ENCODE data around the gene PTP4A1.

GRCh38 chr6:63580704-63580961 lies 8.4 kb downstream of the PTP4A1 start:
- TF ChIP-seq POLR2AphosphoS5 (IDR thresholded peaks at IDR 0.05; ENCODE audit: low read depth, low read length): no peak
- TF ChIP-seq SIN3A (IDR thresholded peaks at IDR 0.05; ENCODE audit: borderline replicate concordance, insufficient read depth, low read length): no peak
- no peak for TF ChIP-seq TAF1 (IDR thresholded peaks at IDR 0.05; ENCODE audit: borderline replicate concordance, insufficient read depth, low read length)
- TF ChIP-seq FOXP2 (optimal IDR thresholded peaks at IDR 0.05; ENCODE audit: borderline replicate concordance, extremely low read depth, extremely low read length, insufficient read depth): no peak
- TF ChIP-seq, protein P1, sequence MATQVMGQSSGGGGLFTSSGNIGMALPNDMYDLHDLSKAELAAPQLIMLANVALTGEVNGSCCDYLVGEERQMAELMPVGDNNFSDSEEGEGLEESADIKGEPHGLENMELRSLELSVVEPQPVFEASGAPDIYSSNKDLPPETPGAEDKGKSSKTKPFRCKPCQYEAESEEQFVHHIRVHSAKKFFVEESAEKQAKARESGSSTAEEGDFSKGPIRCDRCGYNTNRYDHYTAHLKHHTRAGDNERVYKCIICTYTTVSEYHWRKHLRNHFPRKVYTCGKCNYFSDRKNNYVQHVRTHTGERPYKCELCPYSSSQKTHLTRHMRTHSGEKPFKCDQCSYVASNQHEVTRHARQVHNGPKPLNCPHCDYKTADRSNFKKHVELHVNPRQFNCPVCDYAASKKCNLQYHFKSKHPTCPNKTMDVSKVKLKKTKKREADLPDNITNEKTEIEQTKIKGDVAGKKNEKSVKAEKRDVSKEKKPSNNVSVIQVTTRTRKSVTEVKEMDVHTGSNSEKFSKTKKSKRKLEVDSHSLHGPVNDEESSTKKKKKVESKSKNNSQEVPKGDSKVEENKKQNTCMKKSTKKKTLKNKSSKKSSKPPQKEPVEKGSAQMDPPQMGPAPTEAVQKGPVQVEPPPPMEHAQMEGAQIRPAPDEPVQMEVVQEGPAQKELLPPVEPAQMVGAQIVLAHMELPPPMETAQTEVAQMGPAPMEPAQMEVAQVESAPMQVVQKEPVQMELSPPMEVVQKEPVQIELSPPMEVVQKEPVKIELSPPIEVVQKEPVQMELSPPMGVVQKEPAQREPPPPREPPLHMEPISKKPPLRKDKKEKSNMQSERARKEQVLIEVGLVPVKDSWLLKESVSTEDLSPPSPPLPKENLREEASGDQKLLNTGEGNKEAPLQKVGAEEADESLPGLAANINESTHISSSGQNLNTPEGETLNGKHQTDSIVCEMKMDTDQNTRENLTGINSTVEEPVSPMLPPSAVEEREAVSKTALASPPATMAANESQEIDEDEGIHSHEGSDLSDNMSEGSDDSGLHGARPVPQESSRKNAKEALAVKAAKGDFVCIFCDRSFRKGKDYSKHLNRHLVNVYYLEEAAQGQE (IDR thresholded peaks at IDR 0.05; ENCODE audit: insufficient read depth in 1 of 2, low read depth in 2 of 2, low read length in 2 of 2): no peak
